ENCODE data around the gene FAM229A.

The FAM229A gene

GRCh38 chr1:32327204-32327603, 35.1 kb downstream of the FAM229A start:
- no peak for DNase-seq

- no peak for DNase-seq
Measured at GRCh38 chr1:32321712-32322291, 40.5 kb downstream of the FAM229A start.

- no peak for DNase-seq
Measured at GRCh38 chr1:32318127-32318869, 44.0 kb downstream of the FAM229A start.

- no peak for DNase-seq
Measured at GRCh38 chr1:32316903-32317277, 45.4 kb downstream of the FAM229A start.

- DNase-seq, result no peak
Measured at GRCh38 chr1:32311709-32312393, 50.4 kb downstream of the FAM229A start.

All from NCI-H345 (cell line).